EH (cell line): ENCODE data around the gene PKNOX2.

Experiments
- DNase-seq: peaks from one replicate; pipeline ENCODE4 v3.0.0-alpha.2; 2015; ENCODE audit warnings: low read depth

PKNOX2 gene

DNA sequence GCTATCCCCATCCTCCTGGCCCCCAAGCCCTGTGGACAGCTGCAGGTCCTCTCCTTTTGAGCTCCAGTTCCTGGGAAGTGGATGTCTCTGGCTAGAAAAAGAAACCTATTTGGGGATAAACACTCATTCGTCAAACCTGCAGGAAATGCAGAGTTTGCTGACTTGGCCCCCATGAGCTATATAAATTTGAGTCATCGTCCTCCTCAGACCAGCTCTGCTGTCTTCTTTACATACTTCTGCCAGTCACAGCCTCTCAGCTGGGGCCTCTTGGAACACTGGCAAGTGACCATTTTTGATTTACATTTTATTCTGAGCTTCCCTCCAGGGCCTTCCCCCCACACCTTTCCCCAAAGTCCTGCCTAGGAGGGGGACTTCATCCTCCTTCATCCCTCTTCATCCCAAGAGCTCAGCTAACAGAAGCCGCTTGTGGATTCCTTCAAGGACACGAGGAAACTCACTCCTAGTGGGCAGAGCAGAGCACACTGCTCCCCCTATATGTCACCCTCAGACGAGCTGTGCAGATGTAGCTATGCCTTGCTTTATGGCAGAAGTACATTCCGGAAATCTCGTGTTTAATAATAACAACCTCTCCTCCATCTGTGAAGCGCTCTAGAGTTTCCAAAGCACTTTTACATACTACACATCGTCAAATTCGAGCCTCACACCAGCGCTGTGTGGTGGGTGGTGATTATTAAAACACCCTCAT lies 199.7 kb downstream of the PKNOX2 start:
- DNase-seq = peak; percentile 89

GRCh38 chr11:125365196-125365931 lies 200.8 kb downstream of the PKNOX2 start:
- no peak for DNase-seq

GRCh38 chr11:125367710-125368109 lies 203.2 kb downstream of the PKNOX2 start:
- DNase-seq = no peak

DNA sequence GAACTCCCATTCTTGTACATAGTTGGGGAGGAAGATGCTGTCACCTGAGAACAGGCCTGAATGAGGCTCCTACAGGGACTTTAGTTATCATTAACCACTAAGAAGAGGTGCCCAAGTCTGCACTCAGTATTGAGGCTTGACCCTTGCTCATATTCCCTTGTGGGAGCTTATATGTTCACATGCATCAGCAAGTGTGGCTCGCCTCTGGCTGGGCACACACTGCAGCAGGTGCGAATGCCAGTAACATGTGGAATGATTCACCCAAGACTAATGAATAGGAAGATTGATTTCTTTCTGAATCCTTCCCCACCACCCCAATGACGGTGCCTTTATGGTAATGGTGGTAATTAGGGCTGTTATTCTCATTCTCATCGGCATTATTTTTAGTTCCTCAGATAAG lies 204.2 kb downstream of the PKNOX2 start:
- no peak for DNase-seq

DNA sequence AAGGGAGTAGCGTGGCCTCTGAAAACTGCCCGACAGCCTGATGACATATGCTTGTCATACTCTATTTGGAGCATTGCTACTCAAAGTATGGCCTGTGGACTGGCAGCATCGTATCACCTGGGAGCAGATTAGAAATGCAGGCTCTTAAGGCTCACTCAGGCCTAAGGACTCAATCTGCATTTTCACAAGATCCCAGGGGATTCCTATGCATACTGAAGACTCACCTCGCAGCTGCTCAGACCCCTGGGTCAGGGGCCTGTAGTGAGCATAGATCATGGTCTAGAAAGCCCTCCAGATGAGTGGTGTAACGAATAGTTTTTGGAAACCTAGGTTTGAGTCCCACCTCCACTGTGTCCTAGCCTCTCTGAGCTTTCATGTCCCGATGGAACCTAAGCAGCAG lies 205.3 kb downstream of the PKNOX2 start:
- no peak for DNase-seq

DNA sequence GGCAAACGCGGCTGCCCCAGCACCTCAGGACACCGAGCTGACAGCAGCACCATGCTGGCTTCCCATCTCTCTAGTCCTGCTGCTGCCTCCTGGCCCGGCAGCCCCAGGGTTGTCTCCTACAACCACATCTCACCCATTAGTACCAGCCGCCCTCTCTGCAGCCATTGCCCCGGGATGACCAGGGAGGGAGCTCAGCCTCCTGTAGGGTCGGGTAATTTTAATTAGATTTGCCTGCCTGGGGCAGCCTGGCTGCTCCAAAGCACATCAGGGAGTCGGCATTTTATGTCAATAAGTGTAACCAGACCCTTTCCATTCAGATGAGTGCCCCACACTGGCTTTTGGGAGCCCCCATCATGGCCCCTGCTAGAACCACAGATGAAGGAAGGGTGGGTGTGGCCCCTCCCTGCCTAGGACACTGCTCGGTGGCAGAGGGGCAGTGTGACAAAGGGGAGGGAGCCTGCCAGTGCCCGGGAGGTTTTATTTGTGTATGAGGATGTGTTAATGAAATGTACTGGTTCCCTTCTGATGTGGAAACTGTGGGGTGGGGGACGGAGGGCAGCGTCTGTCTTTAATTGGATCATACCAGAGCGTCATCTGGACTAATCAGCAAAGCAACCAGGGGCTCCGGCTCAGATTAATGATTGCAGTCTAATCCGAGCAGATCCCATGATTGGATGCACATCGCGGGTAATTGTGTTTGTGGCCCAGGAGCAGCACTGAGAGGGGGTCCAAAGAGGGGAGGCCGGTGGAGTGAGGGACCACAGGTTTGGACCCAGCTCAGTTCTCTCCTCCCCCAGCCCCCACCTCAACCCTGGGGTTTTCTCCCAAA lies 206.2 kb downstream of the PKNOX2 start:
- no peak for DNase-seq

DNA sequence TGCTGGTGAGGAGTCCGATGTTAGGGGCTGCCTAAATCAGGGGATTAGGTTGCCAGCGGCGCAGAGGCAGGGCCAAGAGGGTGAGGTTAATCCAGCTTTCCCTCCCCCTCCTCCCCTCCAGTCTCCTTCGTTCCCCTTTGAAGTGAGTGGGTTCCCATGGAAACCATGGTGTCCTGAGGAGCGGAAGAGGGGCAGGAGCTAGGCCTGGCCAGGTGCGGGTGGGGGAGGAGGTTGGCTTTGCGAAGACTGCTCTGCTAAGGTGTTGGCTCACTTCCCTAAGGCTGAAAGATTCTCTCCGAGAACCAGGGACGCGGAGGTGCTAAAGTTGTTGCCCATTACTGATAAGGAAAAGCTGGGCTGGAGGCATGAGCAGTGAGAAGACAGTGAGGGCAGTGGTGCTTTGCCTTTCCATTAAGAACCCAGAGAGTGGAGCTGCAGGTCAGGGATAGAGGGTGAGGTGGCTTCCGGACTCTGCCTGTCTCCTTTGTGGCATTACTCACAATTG lies 206.9 kb downstream of the PKNOX2 start:
- DNase-seq = no peak

DNA sequence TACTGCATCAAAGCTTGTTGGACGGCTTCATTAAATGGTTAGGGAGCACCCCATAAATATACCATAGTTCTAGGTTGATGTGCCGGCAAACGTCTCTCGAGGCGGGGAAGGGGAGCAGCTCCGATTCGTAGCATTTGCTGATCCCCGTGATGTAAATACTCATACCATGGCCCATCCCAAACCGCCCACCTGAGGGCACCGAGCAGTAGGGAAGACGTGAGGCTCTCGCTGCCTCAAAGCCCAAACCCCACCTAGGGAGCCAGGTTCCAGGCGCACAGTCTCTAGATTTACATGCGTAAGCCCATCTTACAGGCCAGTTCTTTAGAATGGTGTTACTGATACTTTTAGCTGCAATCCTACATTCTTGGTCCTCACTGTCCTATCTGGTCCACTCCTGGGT lies 207.5 kb downstream of the PKNOX2 start:
- no peak for DNase-seq

- DNase-seq = no peak
These were observed 208.4 kb downstream of the PKNOX2 start for GRCh38 chr11:125372911-125373310.

DNA sequence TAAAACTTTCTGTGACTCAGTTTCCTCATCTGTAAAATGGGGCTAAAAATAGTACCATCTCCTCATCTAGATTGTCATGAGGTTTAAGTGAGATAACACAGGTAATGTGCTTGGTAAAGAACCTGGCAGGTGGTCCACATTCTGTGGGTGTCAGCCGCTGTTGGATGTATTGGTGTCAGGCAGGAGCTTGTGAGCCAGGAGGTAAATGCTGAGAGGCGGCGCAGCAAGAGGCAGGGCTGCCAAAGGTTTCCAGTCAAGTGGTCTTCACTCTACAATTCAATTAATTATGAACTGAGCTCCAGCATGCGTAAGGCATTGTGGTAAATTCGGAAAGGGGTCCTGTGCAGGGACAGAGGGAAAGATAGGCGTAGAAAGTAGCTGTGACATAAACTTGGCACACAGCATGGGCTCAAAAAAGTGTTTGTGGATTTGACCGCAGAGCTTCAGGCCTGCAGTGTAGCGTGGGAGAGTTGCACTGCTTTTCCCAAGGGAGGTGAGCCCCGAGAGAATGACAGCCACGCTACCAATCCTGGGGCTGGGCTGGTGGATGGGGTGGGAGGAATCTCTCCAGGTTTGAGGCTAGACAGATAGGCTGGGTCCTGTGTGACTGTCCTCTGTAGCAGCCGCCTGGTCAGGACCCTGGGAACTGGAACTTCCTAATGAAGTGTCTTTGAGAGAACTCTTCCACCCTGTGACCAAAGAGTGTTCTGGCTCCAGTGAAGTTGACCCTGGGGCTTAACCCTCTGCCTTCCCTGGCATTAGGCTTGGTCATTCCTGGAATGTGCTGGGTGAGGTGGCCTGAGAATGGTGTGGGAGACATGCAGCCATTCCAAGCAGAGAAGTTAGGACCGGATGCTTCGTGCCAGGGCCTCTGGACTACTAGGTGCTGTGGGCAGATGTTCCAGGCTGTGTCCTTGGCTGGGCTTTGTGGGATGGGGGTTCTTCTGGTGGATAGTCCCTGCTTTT lies 209.2 kb downstream of the PKNOX2 start:
- peak; percentile 7 for DNase-seq

DNA sequence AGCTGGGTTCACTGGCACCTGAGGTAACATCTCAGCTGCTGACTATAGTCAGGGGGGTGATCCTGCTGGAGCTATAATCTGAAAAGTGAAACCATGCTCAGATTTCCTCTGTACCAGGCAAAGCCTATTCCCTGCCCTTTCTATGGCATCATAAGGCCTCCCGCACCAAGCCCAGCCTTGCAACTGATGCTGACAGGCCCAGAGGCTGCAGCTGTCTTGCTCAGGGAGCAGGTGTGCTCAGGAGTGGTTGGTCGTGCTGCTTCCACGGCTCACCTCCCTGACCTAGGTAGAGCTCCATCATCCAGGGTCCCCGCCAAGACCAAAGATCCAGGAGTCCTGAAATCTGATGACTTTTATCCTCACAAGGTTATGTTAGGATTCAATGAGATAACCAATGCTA lies 209.8 kb downstream of the PKNOX2 start:
- DNase-seq = no peak

GRCh38 chr11:125375146-125375545 lies 210.6 kb downstream of the PKNOX2 start:
- no peak for DNase-seq

DNA sequence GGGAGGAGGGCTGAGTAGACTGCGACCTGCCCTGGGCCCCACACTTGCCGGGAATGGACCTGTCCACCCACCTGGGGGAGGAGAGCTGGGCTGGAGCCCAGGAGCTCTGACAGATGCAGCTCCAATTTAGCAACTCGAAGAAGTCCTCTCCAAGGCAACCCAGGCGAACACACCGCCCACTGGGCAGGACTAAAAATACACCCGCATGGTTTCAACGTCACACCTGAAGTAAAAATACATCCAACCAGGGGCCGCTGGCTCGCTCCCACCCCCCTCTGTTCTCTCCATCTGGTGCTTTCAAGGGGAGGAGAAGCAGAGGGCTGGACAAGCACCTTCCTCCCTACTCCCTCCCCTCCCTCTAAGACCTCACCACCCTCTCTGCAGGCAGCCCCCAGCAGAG lies 211.6 kb downstream of the PKNOX2 start:
- DNase-seq = no peak

DNA sequence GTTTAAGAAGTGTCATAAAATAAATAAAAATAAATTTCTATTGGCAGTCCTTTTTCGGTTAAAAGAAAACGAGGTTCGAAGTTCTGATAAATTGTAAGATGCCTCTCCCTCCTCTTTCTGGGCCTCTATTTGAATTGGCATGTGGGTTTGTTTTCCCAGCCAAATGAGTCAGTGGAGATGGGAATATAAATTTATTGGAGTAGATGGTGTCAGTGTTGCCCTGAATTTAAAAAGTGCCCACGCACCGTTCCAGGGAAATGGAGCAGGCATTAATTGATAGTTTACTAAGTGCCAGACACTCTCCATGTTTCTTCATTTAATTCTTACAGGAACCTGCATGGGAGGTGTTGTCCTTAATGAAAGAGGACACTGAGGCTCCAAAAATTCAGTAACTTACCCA lies 212.3 kb downstream of the PKNOX2 start:
- peak; percentile 11 for DNase-seq

DNA sequence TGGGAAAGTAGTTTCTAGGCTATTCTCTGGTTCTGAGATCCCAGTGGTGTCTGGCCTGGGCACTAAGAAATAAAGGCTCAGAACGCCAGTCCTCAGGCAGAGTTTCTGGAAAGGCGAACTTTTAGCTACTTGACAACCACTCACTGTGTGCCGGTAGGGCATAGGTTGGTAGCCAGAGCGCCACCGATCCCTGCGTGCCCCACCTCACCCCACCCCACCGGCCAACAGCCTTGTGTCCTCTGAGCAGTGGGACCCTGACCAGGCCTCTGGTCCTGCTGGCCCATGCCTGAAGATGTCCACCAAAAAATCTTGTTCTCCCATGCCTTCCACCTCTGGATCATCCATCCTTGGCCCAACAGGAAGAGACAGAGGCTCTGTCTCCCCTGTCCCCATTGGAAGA lies 213.5 kb downstream of the PKNOX2 start:
- DNase-seq = no peak

- DNase-seq = no peak
These were observed 214.0 kb downstream of the PKNOX2 start for GRCh38 chr11:125378571-125378970.

DNA sequence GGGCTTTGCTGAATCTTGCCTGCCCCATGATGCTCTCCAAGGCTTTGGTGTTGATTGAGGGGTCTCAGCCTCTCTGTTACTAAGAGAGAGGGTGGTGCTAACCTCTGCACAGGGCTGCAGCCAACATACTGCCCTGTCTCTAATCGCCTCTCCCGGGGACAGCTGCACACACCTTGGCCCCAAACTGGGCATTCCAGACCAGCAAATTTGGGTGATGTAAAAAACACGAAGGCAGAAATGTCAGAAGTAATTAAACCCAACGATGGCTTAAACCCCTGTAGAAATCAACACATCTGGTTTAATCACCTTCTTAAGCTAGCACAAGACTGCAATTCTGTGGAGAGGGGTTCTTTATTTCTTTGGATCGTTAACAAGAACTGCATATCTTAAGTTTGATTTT lies 215.0 kb downstream of the PKNOX2 start:
- no peak for DNase-seq

GRCh38 chr11:125379981-125380380 lies 215.4 kb downstream of the PKNOX2 start:
- no peak for DNase-seq

DNA sequence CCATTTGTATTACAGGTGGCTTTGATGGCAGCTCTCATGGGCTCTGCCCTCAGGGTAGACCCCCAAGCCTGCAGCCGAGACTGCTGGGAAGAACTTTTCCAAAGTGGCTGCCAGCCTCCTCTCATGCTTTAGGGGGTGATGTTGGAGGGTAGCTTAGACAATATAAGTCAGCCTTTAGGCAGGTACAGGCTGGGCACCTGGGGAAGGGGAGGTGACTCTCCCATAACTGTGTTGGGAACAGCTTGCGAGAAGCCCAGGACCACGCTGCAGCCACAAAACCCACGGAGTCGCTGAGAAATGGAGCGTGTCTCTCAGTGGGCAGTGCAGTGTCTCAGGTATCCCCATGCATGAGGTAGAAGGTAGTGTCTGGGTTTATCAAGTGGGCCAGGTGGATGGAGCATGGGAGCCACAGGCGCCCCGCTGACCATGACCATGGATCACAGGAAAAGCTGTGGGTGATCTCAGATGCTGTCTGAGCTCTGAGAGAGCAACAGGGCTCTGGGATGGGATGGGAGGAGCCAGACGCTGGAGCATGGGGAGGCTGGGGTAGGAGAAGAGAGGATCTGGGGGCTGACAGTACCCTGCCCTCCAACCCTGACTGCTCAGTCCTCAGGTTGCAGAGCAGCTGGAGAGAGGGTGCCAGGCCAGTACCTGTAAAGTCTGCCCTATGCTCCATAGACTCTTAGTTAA lies 216.3 kb downstream of the PKNOX2 start:
- no peak for DNase-seq

DNA sequence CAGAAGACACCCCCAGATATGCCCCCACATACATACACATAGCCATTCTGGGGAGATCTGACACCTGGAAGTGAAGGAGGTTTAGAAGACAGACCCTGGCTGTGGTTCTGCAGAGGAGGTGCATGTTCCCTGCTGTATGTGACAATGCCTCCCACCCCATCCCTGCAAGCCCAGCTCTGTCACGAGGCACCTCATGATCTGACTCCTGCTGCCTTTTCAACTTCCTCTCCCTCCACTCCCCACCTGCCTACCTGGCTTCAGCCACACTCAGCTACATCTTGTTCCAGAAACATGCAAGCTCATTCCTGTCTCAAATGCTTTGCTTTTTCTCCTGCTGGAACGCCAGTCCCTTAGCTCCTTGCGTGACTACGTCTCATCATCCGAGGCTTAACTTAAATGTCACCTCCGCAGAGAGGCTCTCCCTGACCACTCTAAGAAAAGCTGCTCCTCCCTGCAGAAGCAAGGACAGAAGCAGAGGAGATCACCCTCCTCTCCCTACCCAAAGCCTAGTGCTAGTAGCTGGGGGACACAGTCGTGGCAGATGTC lies 217.0 kb downstream of the PKNOX2 start:
- no peak for DNase-seq
